ENCODE measurements around the gene RRAGC.

- TF ChIP-seq ZNF717 (CRISPR knock-in tag; IDR thresholded peaks at IDR 0.05) (no peak), U2AF1 (optimal IDR thresholded peaks at IDR 0.05; ENCODE audit: low read depth, low read length) (no peak), HMG20B (CRISPR knock-in tag; IDR thresholded peaks at IDR 0.05) (no peak), ATF2 (CRISPR knock-in tag; IDR thresholded peaks at IDR 0.05) (no peak), ZBTB33 (CRISPR knock-in tag; IDR thresholded peaks at IDR 0.05) (no peak), CTCF (IDR thresholded peaks at IDR 0.05 in 2 of 3, conservative IDR thresholded peaks at IDR 0.05 in 1 of 3; ENCODE audit: insufficient read depth in 2 of 3, low read depth in 1 of 3, low read length in 3 of 3) (no peak), ZNF398 (CRISPR knock-in tag; IDR thresholded peaks at IDR 0.05) (no peak), ZBTB17 (CRISPR knock-in tag; IDR thresholded peaks at IDR 0.05) (no peak), SMARCE1 (IDR thresholded peaks at IDR 0.05) (no peak), FOXK1 (CRISPR knock-in tag; IDR thresholded peaks at IDR 0.05; ENCODE audit: borderline replicate concordance) (no peak), SAP30 (IDR thresholded peaks at IDR 0.05; ENCODE audit: borderline replicate concordance, insufficient read depth, low read depth, low read length, poor library complexity, severe bottlenecking) (no peak), CBX3 (IDR thresholded peaks at IDR 0.05; ENCODE audit: borderline replicate concordance in 1 of 2, low read length in 2 of 2) (no peak), ATF7 (IDR thresholded peaks at IDR 0.05) (no peak)
Observed at GRCh38 chr1:38875811-38876210, 16.2 kb upstream of the RRAGC start.
